OCI-LY3 (cell line): ENCODE data around the gene CNGB1.

Experiments
- H2AFZ ChIP-seq: fragments of 200-600, 300-600 bp; shearing (Covaris generic); 2 replicates; pipeline ENCODE4 v1.6.0; 2014; ENCODE audit warnings: antibody characterized with exemption, low read depth, low read length
- H3K27ac ChIP-seq: fragments of 200-600, 300-600 bp; sonication (generic); 2 replicates; pipeline ENCODE4 v1.5.1; 2014; ENCODE audit warnings: mild to moderate bottlenecking, low read length, moderate library complexity, mixed read lengths
- H3K27me3 ChIP-seq: fragments of 200-600, 300-600 bp; sonication (generic); 2 replicates; pipeline ENCODE4 v1.6.1; 2014; ENCODE audit warnings: low read depth, low read length, mixed read lengths
- H3K36me3 ChIP-seq: fragments of 200-600, 300-600 bp; sonication (generic); replicated peaks from 2 replicates; pipeline ENCODE3; 2014; ENCODE audit warnings: low read depth, low read length, mixed read lengths
- H3K4me1 ChIP-seq: fragments of 300-600, 200-600 bp; sonication (generic); 2 replicates; pipeline ENCODE4 v1.6.1; 2014; ENCODE audit warnings: low read length, mixed read lengths
- H3K4me2 ChIP-seq: fragments of 200-600, 300-600 bp; sonication (generic); 2 replicates; pipeline ENCODE4 v1.6.1; 2014; ENCODE audit warnings: low read length, mixed read lengths
- H3K4me3 ChIP-seq: fragments of 300-600, 200-600 bp; sonication (generic); 2 replicates; pipeline ENCODE4 v1.5.1; 2014; ENCODE audit warnings: antibody characterized with exemption, mild to moderate bottlenecking, low read length, moderate library complexity
- H3K79me2 ChIP-seq: fragments of 300-600, 200-600 bp; shearing (Covaris generic); 2 replicates; pipeline ENCODE4 v1.6.1; 2014; ENCODE audit warnings: mild to moderate bottlenecking, low read length, mixed read lengths
- H3K9ac ChIP-seq: fragments of 300-600, 200-600 bp; shearing (Covaris generic); 2 replicates; pipeline ENCODE4 v1.6.0; 2014; ENCODE audit warnings: mild to moderate bottlenecking, low read length, moderate library complexity
- H3K9me3 ChIP-seq: fragments of 200-600, 300-600 bp; shearing (Covaris generic); 2 replicates; pipeline ENCODE4 v1.6.1; 2014; ENCODE audit warnings: low read length, mixed read lengths; ENCODE audit not compliant: insufficient read depth
- H4K20me1 ChIP-seq: fragments of 200-600, 300-600 bp; sonication (generic); 2 replicates; pipeline ENCODE4 v1.6.1; 2016; ENCODE audit warnings: low read length, mixed read lengths; ENCODE audit not compliant: insufficient read depth
- EZH2phosphoT487 ChIP-seq: fragments of 200-600 bp; shearing (Covaris generic); IDR thresholded peaks from 2 replicates; pipeline ENCODE4 v1.6.1; 2018; ENCODE audit warnings: antibody characterized with exemption, mixed run types, low read depth
- TF ChIP-seq, protein P1 (sequence below): fragments of 200-600, 300-600 bp; sonication (generic); IDR thresholded peaks from 2 replicates; pipeline ENCODE4 v1.5.1; 2014; ENCODE audit warnings: antibody characterized with exemption, low read length, low read depth

CNGB1 gene

DNA sequence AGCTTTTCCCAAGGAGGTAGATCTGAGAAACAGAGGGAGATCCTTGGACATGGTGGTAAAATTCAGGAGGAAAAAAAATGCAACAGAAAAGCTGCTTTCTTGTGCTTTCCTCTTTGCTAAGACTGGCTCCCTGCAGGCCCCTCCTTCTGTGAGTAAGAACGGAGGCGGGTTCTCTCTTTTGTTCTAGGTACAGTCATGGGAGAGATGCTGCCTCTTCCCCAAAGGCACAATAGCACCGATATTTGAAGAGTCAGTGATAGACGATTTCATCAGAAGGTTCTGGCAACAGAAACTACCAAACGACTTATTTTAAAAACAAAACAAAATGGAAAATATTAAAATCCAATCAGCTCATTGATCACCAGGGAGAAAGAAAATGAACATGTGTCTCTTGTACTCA, 136.0 kb downstream of the CNGB1 start:
- Histone ChIP-seq H3K79me2 (no peaks in the 10 kb centered on the region), H3K36me3 (no peaks in the 10 kb centered on the region), H4K20me1 (no peaks in the 10 kb centered on the region), H3K9ac (no peak overlapping the region), H3K4me1 (no peaks in the 10 kb centered on the region), H3K4me2 (no peak overlapping the region), H2AFZ (no peak overlapping the region), H3K9me3 (no peaks in the 10 kb centered on the region), H3K27me3 (peaks cover 20% of the 10 kb centered on the region), H3K27ac (no peak overlapping the region), H3K4me3 (no peak overlapping the region)
- TF ChIP-seq, protein P1, sequence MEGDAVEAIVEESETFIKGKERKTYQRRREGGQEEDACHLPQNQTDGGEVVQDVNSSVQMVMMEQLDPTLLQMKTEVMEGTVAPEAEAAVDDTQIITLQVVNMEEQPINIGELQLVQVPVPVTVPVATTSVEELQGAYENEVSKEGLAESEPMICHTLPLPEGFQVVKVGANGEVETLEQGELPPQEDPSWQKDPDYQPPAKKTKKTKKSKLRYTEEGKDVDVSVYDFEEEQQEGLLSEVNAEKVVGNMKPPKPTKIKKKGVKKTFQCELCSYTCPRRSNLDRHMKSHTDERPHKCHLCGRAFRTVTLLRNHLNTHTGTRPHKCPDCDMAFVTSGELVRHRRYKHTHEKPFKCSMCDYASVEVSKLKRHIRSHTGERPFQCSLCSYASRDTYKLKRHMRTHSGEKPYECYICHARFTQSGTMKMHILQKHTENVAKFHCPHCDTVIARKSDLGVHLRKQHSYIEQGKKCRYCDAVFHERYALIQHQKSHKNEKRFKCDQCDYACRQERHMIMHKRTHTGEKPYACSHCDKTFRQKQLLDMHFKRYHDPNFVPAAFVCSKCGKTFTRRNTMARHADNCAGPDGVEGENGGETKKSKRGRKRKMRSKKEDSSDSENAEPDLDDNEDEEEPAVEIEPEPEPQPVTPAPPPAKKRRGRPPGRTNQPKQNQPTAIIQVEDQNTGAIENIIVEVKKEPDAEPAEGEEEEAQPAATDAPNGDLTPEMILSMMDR, result no peak
- TF ChIP-seq EZH2phosphoT487, result no peak
